Measurements from ENCODE around the gene ANKS1A. TPM values are rescaled to one million over a fixed set of nuclear protein-coding genes. Genes with fewer than 3 reads are reported as not detected.
"Not testable (repeated sequence)": the region's sequence is repeated elsewhere in the genome, so short reads cannot be mapped to it uniquely, and the experiment has no call there.

The ANKS1A gene
- total RNA-seq, 2 donors from 2014 or later: 12.2 to 15.0 TPM

DNA sequence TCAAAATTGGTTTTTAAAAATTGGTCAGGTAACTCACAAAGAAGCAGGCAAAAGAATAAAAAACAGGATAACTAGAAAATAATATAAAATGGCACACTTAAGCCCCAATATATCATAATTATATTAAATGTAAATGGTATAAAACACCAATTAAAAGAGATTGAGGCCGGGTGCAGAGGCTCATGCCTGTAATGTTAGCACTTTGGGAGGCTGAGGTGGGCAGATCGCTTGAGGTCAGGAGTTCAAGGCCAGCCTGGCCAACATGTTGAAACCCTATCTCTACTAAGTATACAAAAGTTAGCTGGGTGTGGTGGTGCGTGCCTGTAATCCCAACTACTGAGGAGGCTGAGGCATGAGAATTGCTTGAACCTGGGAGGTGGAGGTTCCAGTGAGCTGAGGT lies 216.0 kb downstream of the ANKS1A start:
- DNase-seq (ENCODE audit: low spot score) (no peak), ATAC-seq (no peak)
- Mint-ChIP-seq H3K27me3 (peaks cover 9 to 21% of the 10 kb centered on the region in 2 donors), H3K36me3 (no peaks in the 10 kb centered on the region), H3K9me3 (peaks cover 4% of the 10 kb centered on the region), H3K27ac (no peak overlapping the region), H3K4me3 (no peak overlapping the region), H3K4me1 (ENCODE audit: low read depth in 2 of 2) (no peaks in the 10 kb centered on the region)

GRCh38 chr6:35106061-35106460 lies 217.0 kb downstream of the ANKS1A start:
- not testable (repeated sequence) for H3K9me3 Mint-ChIP-seq; ATAC-seq; DNase-seq (ENCODE audit: low spot score); H3K27ac Mint-ChIP-seq; H3K4me1 Mint-ChIP-seq (ENCODE audit: low read depth in 2 of 2); H3K36me3 Mint-ChIP-seq; H3K4me3 Mint-ChIP-seq
- H3K27me3 Mint-ChIP-seq: peaks cover 9 to 21% of the 10 kb centered on the region in 2 donors

GRCh38 chr6:35107208-35107607 lies 218.2 kb downstream of the ANKS1A start:
- peaks cover 9 to 21% of the 10 kb centered on the region in 2 donors for H3K27me3 Mint-ChIP-seq
- H3K4me3 Mint-ChIP-seq; DNase-seq (ENCODE audit: low spot score); H3K4me1 Mint-ChIP-seq (ENCODE audit: low read depth in 2 of 2); H3K9me3 Mint-ChIP-seq; ATAC-seq; H3K27ac Mint-ChIP-seq; H3K36me3 Mint-ChIP-seq: not testable (repeated sequence)

GRCh38 chr6:35107761-35108160 lies 218.7 kb downstream of the ANKS1A start:
- H3K9me3 Mint-ChIP-seq; DNase-seq (ENCODE audit: low spot score); H3K27ac Mint-ChIP-seq; H3K4me3 Mint-ChIP-seq; H3K4me1 Mint-ChIP-seq (ENCODE audit: low read depth in 2 of 2); ATAC-seq; H3K36me3 Mint-ChIP-seq: not testable (repeated sequence)
- peaks cover 9 to 21% of the 10 kb centered on the region in 2 donors for H3K27me3 Mint-ChIP-seq

GRCh38 chr6:35108309-35108885 lies 219.3 kb downstream of the ANKS1A start:
- no peak for ATAC-seq
- DNase-seq (ENCODE audit: low spot score): no peak
- H3K9me3 Mint-ChIP-seq: peaks cover 4% of the 10 kb centered on the region
- H3K27ac Mint-ChIP-seq: no peak overlapping the region
- peaks cover 9 to 21% of the 10 kb centered on the region in 2 donors for H3K27me3 Mint-ChIP-seq
- H3K36me3 Mint-ChIP-seq: no peaks in the 10 kb centered on the region
- no peak overlapping the region for H3K4me3 Mint-ChIP-seq
- no peaks in the 10 kb centered on the region for H3K4me1 Mint-ChIP-seq (ENCODE audit: low read depth in 2 of 2)

- Mint-ChIP-seq H3K27ac (no peak overlapping the region), H3K36me3 (no peaks in the 10 kb centered on the region), H3K27me3 (peaks cover 6 to 9% of the 10 kb centered on the region in 2 donors), H3K9me3 (no peaks in the 10 kb centered on the region), H3K4me3 (no peak overlapping the region), H3K4me1 (ENCODE audit: low read depth in 2 of 2) (no peaks in the 10 kb centered on the region)
- DNase-seq (ENCODE audit: low spot score) (no peak), ATAC-seq (no peak)
Measured at GRCh38 chr6:35120746-35121145, 231.7 kb downstream of the ANKS1A start.

- Mint-ChIP-seq H3K9me3 (no peaks in the 10 kb centered on the region), H3K4me1 (ENCODE audit: low read depth in 2 of 2) (no peaks in the 10 kb centered on the region), H3K27ac (no peak overlapping the region), H3K36me3 (no peaks in the 10 kb centered on the region), H3K4me3 (no peak overlapping the region), H3K27me3 (peaks cover 10 to 24% of the 10 kb centered on the region in 2 donors)
- ATAC-seq (no peak), DNase-seq (ENCODE audit: low spot score) (no peak)
Measured at GRCh38 chr6:35124356-35124755, 235.3 kb downstream of the ANKS1A start.

DNA sequence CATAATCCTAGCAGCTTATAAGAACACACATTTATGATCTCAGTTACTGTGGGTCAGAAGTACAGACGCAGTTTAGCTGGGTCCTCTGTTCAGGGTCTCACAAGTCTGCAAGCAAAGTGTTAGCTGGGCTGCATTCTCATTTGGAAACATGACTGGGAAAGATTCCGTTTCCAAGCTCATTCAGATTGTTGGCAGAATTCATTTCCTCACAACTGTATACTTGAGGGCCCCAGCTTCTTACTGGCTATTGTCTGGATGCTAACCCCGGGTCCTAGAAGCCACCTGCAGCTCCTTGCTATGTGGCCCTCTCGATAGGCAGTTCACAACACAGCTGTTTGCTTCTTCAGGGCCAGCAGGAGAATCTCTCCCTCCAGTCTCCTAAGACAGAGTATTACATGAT lies 239.0 kb downstream of the ANKS1A start:
- no peaks in the 10 kb centered on the region for H3K4me1 Mint-ChIP-seq (ENCODE audit: low read depth in 2 of 2)
- DNase-seq (ENCODE audit: low spot score): no peak
- H3K4me3 Mint-ChIP-seq: no peak overlapping the region
- H3K27ac Mint-ChIP-seq: no peak overlapping the region
- no peaks in the 10 kb centered on the region for H3K36me3 Mint-ChIP-seq
- no peaks in the 10 kb centered on the region for H3K9me3 Mint-ChIP-seq
- ATAC-seq: no peak
- H3K27me3 Mint-ChIP-seq: peaks cover 14 to 37% of the 10 kb centered on the region in 2 donors

- H3K27ac Mint-ChIP-seq: no peak overlapping the region
- no peaks in the 10 kb centered on the region for H3K4me1 Mint-ChIP-seq (ENCODE audit: low read depth in 2 of 2)
- DNase-seq (ENCODE audit: low spot score) (no peak), ATAC-seq (no peak)
- no peaks in the 10 kb centered on the region for H3K36me3 Mint-ChIP-seq
- peaks cover 14 to 37% of the 10 kb centered on the region in 2 donors for H3K27me3 Mint-ChIP-seq
- H3K9me3 Mint-ChIP-seq: no peaks in the 10 kb centered on the region
- H3K4me3 Mint-ChIP-seq: no peak overlapping the region
Measured at GRCh38 chr6:35128496-35128895, 239.4 kb downstream of the ANKS1A start.

GRCh38 chr6:35136185-35136584 lies 247.1 kb downstream of the ANKS1A start:
- Mint-ChIP-seq H3K4me1 (ENCODE audit: low read depth in 2 of 2) (peaks cover 9 to 11% of the 10 kb centered on the region in 2 donors), H3K36me3 (no peaks in the 10 kb centered on the region), H3K27me3 (peaks cover 21 to 37% of the 10 kb centered on the region in 2 donors), H3K27ac (no peak overlapping the region), H3K9me3 (no peaks in the 10 kb centered on the region), H3K4me3 (no peak overlapping the region)
- ATAC-seq: no peak
- DNase-seq (ENCODE audit: low spot score): no peak

GRCh38 chr6:35138191-35138590 lies 249.1 kb downstream of the ANKS1A start:
- DNase-seq (ENCODE audit: low spot score); H3K36me3 Mint-ChIP-seq; H3K27ac Mint-ChIP-seq; ATAC-seq; H3K4me3 Mint-ChIP-seq; H3K9me3 Mint-ChIP-seq: not testable (repeated sequence)
- H3K4me1 Mint-ChIP-seq (ENCODE audit: low read depth in 2 of 2): peaks cover 11% of the 10 kb centered on the region in 2 donors
- H3K27me3 Mint-ChIP-seq: peaks cover 17 to 24% of the 10 kb centered on the region in 2 donors

GRCh38 chr6:35139470-35139869 lies 250.4 kb downstream of the ANKS1A start:
- Mint-ChIP-seq H3K27ac (no peak overlapping the region), H3K4me1 (ENCODE audit: low read depth in 2 of 2) (peaks cover 11% of the 10 kb centered on the region in 2 donors), H3K9me3 (no peaks in the 10 kb centered on the region), H3K4me3 (no peak overlapping the region), H3K27me3 (peaks cover 17 to 24% of the 10 kb centered on the region in 2 donors), H3K36me3 (no peaks in the 10 kb centered on the region)
- ATAC-seq: no peak
- no peak for DNase-seq (ENCODE audit: low spot score)

DNA sequence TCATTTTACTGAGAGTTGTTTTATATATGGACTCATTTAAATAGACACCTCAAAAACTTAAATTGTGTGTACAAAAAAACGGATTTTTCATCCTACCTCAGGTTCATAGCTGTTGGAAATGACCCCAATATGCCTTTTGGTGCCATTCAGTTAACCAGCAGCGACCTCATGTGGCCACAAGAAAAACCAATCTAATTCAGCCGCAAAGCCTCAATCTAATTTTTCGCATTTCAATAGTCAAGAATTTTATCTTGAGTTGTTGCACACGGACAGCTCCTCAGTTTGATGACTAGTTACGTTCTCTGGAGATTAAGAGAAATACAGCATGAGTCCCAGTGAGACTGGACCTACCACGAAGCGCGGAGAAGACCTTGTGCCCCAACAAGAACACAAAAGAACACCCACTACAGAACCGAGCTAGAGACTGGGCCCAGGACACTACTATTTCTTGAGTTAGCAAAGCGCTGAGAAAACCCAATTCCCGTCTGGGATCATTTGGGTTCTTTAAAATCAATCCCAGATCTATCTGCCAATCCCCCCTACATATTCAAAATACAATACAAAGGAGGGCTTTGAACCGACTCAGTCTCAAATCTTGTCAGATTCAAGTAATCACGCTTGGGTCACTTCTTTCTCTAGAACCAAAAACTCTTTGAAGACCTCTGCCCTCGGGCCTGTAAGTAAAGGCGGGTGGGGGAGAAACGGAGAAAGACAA lies 251.0 kb downstream of the ANKS1A start:
- Mint-ChIP-seq H3K36me3 (no peaks in the 10 kb centered on the region), H3K27ac (peak overlapping the region; percentile 10 to 34), H3K4me3 (peak overlapping the region; percentile 41), H3K4me1 (ENCODE audit: low read depth in 2 of 2) (peaks cover 11% of the 10 kb centered on the region in 2 donors), H3K9me3 (no peaks in the 10 kb centered on the region), H3K27me3 (peaks cover 17 to 24% of the 10 kb centered on the region in 2 donors)
- no peak for ATAC-seq
- peak; percentile 69 for DNase-seq (ENCODE audit: low spot score)

DNA sequence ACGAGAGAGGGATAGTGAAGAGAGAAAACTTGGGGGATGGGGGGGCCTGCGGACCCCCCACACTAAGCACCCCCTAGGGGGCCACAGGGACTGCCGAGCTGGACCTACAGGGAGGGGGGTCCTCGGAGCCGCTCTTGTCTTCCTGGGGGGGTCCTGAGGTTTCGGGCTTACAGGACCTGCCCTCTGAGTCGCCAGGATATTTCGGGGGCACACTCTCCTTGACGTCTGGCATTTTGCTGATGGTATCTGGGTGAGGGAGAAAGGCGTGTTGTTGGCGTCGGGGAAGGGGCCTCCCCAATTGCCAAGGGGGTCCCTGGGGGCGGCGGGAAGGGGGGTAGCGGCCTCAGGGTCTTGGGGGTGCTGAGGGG lies 251.6 kb downstream of the ANKS1A start:
- Mint-ChIP-seq H3K27ac (peak overlapping the region; percentile 10 to 34), H3K4me1 (ENCODE audit: low read depth in 2 of 2) (peaks cover 11% of the 10 kb centered on the region in 2 donors), H3K27me3 (peaks cover 17 to 24% of the 10 kb centered on the region in 2 donors), H3K9me3 (no peaks in the 10 kb centered on the region), H3K36me3 (no peaks in the 10 kb centered on the region), H3K4me3 (peak overlapping the region; percentile 41)
- ATAC-seq (peak in 1 of 2 donors; percentile 11), DNase-seq (ENCODE audit: low spot score) (no peak)

Data from natural killer cell treated with Interleukin-12 subunit alpha and Interleukin-12 subunit beta and Interleukin-15 and Interleukin-18, amount 100 ng/mL, for 72 hours (primary cell).